ENCODE results near the gene CDCP1. TPM values are rescaled to one million over a fixed set of nuclear protein-coding genes. Genes with fewer than 3 reads are reported as not detected.

CDCP1 gene
- total RNA-seq, 1 donor from 2014 or later: 0.71 TPM

GRCh38 chr3:45180051-45180450, 33.9 kb upstream of the CDCP1 start:
- no peak overlapping the region for H3K4me3 Mint-ChIP-seq (ENCODE audit: unreplicated experiment)
- H3K9me3 Mint-ChIP-seq (ENCODE audit: unreplicated experiment): peaks cover 1% of the 10 kb centered on the region
- no peak overlapping the region for H3K27ac Mint-ChIP-seq (ENCODE audit: unreplicated experiment)
- H3K36me3 Mint-ChIP-seq (ENCODE audit: unreplicated experiment): peaks cover 4% of the 10 kb centered on the region
- no peak for TF ChIP-seq CTCF (IDR thresholded peaks at IDR 0.05; ENCODE audit: partially characterized antibody, unreplicated experiment)
- no peak for DNase-seq
- peaks cover 6% of the 10 kb centered on the region for H3K4me1 Mint-ChIP-seq (ENCODE audit: low read depth, unreplicated experiment)
- H3K27me3 Mint-ChIP-seq (ENCODE audit: unreplicated experiment): peaks cover 2% of the 10 kb centered on the region

- peaks cover 1% of the 10 kb centered on the region for H3K9me3 Mint-ChIP-seq (ENCODE audit: unreplicated experiment)
- H3K4me3 Mint-ChIP-seq (ENCODE audit: unreplicated experiment): no peak overlapping the region
- H3K27ac Mint-ChIP-seq (ENCODE audit: unreplicated experiment): no peak overlapping the region
- peaks cover 4% of the 10 kb centered on the region for H3K36me3 Mint-ChIP-seq (ENCODE audit: unreplicated experiment)
- peaks cover 6% of the 10 kb centered on the region for H3K4me1 Mint-ChIP-seq (ENCODE audit: low read depth, unreplicated experiment)
- DNase-seq: peak; percentile 48
- H3K27me3 Mint-ChIP-seq (ENCODE audit: unreplicated experiment): peaks cover 2% of the 10 kb centered on the region
- no peak for TF ChIP-seq CTCF (IDR thresholded peaks at IDR 0.05; ENCODE audit: partially characterized antibody, unreplicated experiment)
These were observed 33.0 kb upstream of the CDCP1 start for GRCh38 chr3:45179163-45179562.

GRCh38 chr3:45178183-45179023, 32.2 kb upstream of the CDCP1 start:
- no peak for TF ChIP-seq CTCF (IDR thresholded peaks at IDR 0.05; ENCODE audit: partially characterized antibody, unreplicated experiment)
- H3K36me3 Mint-ChIP-seq (ENCODE audit: unreplicated experiment): peaks cover 4% of the 10 kb centered on the region
- no peak overlapping the region for H3K27ac Mint-ChIP-seq (ENCODE audit: unreplicated experiment)
- peaks cover 6% of the 10 kb centered on the region for H3K4me1 Mint-ChIP-seq (ENCODE audit: low read depth, unreplicated experiment)
- H3K4me3 Mint-ChIP-seq (ENCODE audit: unreplicated experiment): no peak overlapping the region
- DNase-seq: no peak
- peaks cover 2% of the 10 kb centered on the region for H3K27me3 Mint-ChIP-seq (ENCODE audit: unreplicated experiment)
- H3K9me3 Mint-ChIP-seq (ENCODE audit: unreplicated experiment): peaks cover 1% of the 10 kb centered on the region

GRCh38 chr3:45176912-45177311, 30.7 kb upstream of the CDCP1 start:
- Mint-ChIP-seq H3K27ac (ENCODE audit: unreplicated experiment) (no peak overlapping the region), H3K4me1 (ENCODE audit: low read depth, unreplicated experiment) (no peaks in the 10 kb centered on the region), H3K36me3 (ENCODE audit: unreplicated experiment) (peaks cover 4% of the 10 kb centered on the region), H3K9me3 (ENCODE audit: unreplicated experiment) (peaks cover 1% of the 10 kb centered on the region), H3K4me3 (ENCODE audit: unreplicated experiment) (no peak overlapping the region), H3K27me3 (ENCODE audit: unreplicated experiment) (peaks cover 2% of the 10 kb centered on the region)
- no peak for DNase-seq
- no peak for TF ChIP-seq CTCF (IDR thresholded peaks at IDR 0.05; ENCODE audit: partially characterized antibody, unreplicated experiment)

- DNase-seq: no peak
- Mint-ChIP-seq H3K9me3 (ENCODE audit: unreplicated experiment) (no peaks in the 10 kb centered on the region), H3K4me1 (ENCODE audit: low read depth, unreplicated experiment) (no peaks in the 10 kb centered on the region), H3K27ac (ENCODE audit: unreplicated experiment) (no peak overlapping the region), H3K36me3 (ENCODE audit: unreplicated experiment) (peaks cover 4% of the 10 kb centered on the region), H3K4me3 (ENCODE audit: unreplicated experiment) (no peak overlapping the region), H3K27me3 (ENCODE audit: unreplicated experiment) (peaks cover 2% of the 10 kb centered on the region)
- no peak for TF ChIP-seq CTCF (IDR thresholded peaks at IDR 0.05; ENCODE audit: partially characterized antibody, unreplicated experiment)
These were observed 28.1 kb upstream of the CDCP1 start for GRCh38 chr3:45174234-45174633.

All from glutamatergic neuron (in vitro differentiated cells).